ENCODE results near the gene KCNJ9.

KCNJ9 gene

GRCh38 chr1:160080381-160081100 lies 797 bp upstream of the KCNJ9 start:
- Histone ChIP-seq H3K36me3 (ENCODE audit: control insufficient read depth in 4 of 4, insufficient read depth in 4 of 4, low read length in 3 of 4) (no peaks in the 10 kb centered on the region), H3K4me1 (ENCODE audit: control extremely low read depth in 1 of 4, control insufficient read depth in 4 of 4, insufficient read depth in 4 of 4, low read length in 3 of 4) (peaks cover 0 to 11% (median 7%) of the 10 kb centered on the region in 4 experiments), H3K4me3 (ENCODE audit: control insufficient read depth in 1 of 7, extremely low read depth in 1 of 7, insufficient read depth in 4 of 7, low read depth in 2 of 7, low read length in 6 of 7) (no peak overlapping the region), H3K27ac (ENCODE audit: insufficient read depth in 1 of 2, low read depth in 1 of 2, low read length in 2 of 2, poor library complexity in 1 of 2, severe bottlenecking in 2 of 2) (no peak overlapping the region), H3K27me3 (replicated peaks in 2 of 5; ENCODE audit: control insufficient read depth in 4 of 5, insufficient read depth in 5 of 5, low read length in 4 of 5) (peaks cover 9 to 58% (median 39%) of the 10 kb centered on the region in 5 experiments), H3K9me3 (ENCODE audit: control extremely low read depth in 1 of 5, control insufficient read depth in 4 of 5, insufficient read depth in 2 of 5, low read depth in 1 of 5, low read length in 4 of 5) (no peaks in the 10 kb centered on the region)
- 67% methylated on average over 2 of the region's 6 CpGs for WGBS (ENCODE audit: insufficient coverage)
- ChIA-PET CTCF (interaction anchor here (0.7 to 9.2 kb wide), 20 partner anchors 10 to 168 kb away, joined by 3 to 100 read pairs (median 4); partner anchors contain the start of genes IGSF9, KCNJ10 and PIGM), POLR2A (no interaction called here)
- DNase-seq, result no peak

GRCh38 chr1:160082487-160082886 lies 1.1 kb downstream of the KCNJ9 start:
- Histone ChIP-seq H3K4me1 (ENCODE audit: control extremely low read depth in 1 of 4, control insufficient read depth in 4 of 4, insufficient read depth in 4 of 4, low read length in 3 of 4) (peaks cover 0 to 11% (median 7%) of the 10 kb centered on the region in 4 experiments), H3K9me3 (ENCODE audit: control extremely low read depth in 1 of 5, control insufficient read depth in 4 of 5, insufficient read depth in 2 of 5, low read depth in 1 of 5, low read length in 4 of 5) (no peaks in the 10 kb centered on the region), H3K27ac (ENCODE audit: insufficient read depth in 1 of 2, low read depth in 1 of 2, low read length in 2 of 2, poor library complexity in 1 of 2, severe bottlenecking in 2 of 2) (no peak overlapping the region), H3K4me3 (ENCODE audit: control insufficient read depth in 1 of 7, extremely low read depth in 1 of 7, insufficient read depth in 4 of 7, low read depth in 2 of 7, low read length in 6 of 7) (no peak overlapping the region), H3K36me3 (ENCODE audit: control insufficient read depth in 4 of 4, insufficient read depth in 4 of 4, low read length in 3 of 4) (peaks cover 0 to 4% (median 0%) of the 10 kb centered on the region in 4 experiments), H3K27me3 (replicated peaks in 2 of 5; ENCODE audit: control insufficient read depth in 4 of 5, insufficient read depth in 5 of 5, low read length in 4 of 5) (peaks cover 9 to 52% (median 37%) of the 10 kb centered on the region in 5 experiments)
- WGBS (ENCODE audit: insufficient coverage), result no CpG with 5 or more reads among the region's 2 CpGs
- ChIA-PET POLR2A (no interaction called here), CTCF (interaction anchor here (1.0 to 9.2 kb wide), 7 partner anchors 10 to 143 kb away, joined by 3 to 100 read pairs (median 5); partner anchors contain the start of gene KCNJ10)
- no peak for DNase-seq

- 100% methylated on average over 2 of the region's 3 CpGs for WGBS (ENCODE audit: insufficient coverage)
- CTCF ChIA-PET, result interaction anchor here (1.0 to 9.2 kb wide), 7 partner anchors 10 to 143 kb away, joined by 3 to 100 read pairs (median 5); partner anchors contain the start of gene KCNJ10
- Histone ChIP-seq H3K36me3 (ENCODE audit: control insufficient read depth in 4 of 4, insufficient read depth in 4 of 4, low read length in 3 of 4) (peaks cover 0 to 4% (median 0%) of the 10 kb centered on the region in 4 experiments), H3K9me3 (ENCODE audit: control extremely low read depth in 1 of 5, control insufficient read depth in 4 of 5, insufficient read depth in 2 of 5, low read depth in 1 of 5, low read length in 4 of 5) (no peaks in the 10 kb centered on the region), H3K4me1 (ENCODE audit: control extremely low read depth in 1 of 4, control insufficient read depth in 4 of 4, insufficient read depth in 4 of 4, low read length in 3 of 4) (peaks cover 0 to 11% (median 7%) of the 10 kb centered on the region in 4 experiments), H3K4me3 (ENCODE audit: control insufficient read depth in 1 of 7, extremely low read depth in 1 of 7, insufficient read depth in 4 of 7, low read depth in 2 of 7, low read length in 6 of 7) (no peak overlapping the region), H3K27ac (ENCODE audit: insufficient read depth in 1 of 2, low read depth in 1 of 2, low read length in 2 of 2, poor library complexity in 1 of 2, severe bottlenecking in 2 of 2) (no peak overlapping the region), H3K27me3 (replicated peaks in 2 of 5; ENCODE audit: control insufficient read depth in 4 of 5, insufficient read depth in 5 of 5, low read length in 4 of 5) (peaks cover 9 to 52% (median 37%) of the 10 kb centered on the region in 5 experiments)
- POLR2A ChIA-PET, result no interaction called here
- DNase-seq, result no peak
These were observed 1.6 kb downstream of the KCNJ9 start for GRCh38 chr1:160082926-160083325.

- ChIA-PET CTCF (interaction anchor here (0.7 to 9.2 kb wide), 13 partner anchors 8 to 207 kb away, joined by 3 to 100 read pairs (median 7); partner anchors contain the start of gene IGSF8), POLR2A (no interaction called here)
- Histone ChIP-seq H3K36me3 (ENCODE audit: control insufficient read depth in 4 of 4, insufficient read depth in 4 of 4, low read length in 3 of 4) (peaks cover 0 to 4% (median 1%) of the 10 kb centered on the region in 4 experiments), H3K27me3 (replicated peaks in 2 of 5; ENCODE audit: control insufficient read depth in 4 of 5, insufficient read depth in 5 of 5, low read length in 4 of 5) (peaks cover 7 to 52% (median 37%) of the 10 kb centered on the region in 5 experiments), H3K9me3 (ENCODE audit: control extremely low read depth in 1 of 5, control insufficient read depth in 4 of 5, insufficient read depth in 2 of 5, low read depth in 1 of 5, low read length in 4 of 5) (no peaks in the 10 kb centered on the region), H3K27ac (ENCODE audit: insufficient read depth in 1 of 2, low read depth in 1 of 2, low read length in 2 of 2, poor library complexity in 1 of 2, severe bottlenecking in 2 of 2) (no peak overlapping the region), H3K4me1 (ENCODE audit: control extremely low read depth in 1 of 4, control insufficient read depth in 4 of 4, insufficient read depth in 4 of 4, low read length in 3 of 4) (peaks cover 0 to 9% (median 7%) of the 10 kb centered on the region in 4 experiments), H3K4me3 (ENCODE audit: control insufficient read depth in 1 of 7, extremely low read depth in 1 of 7, insufficient read depth in 4 of 7, low read depth in 2 of 7, low read length in 6 of 7) (peak overlapping the region in 6 of 7 experiments; percentile 29 to 76 (median 58))
- peak; percentile 59 to 71 (median 60) for DNase-seq
- 28% methylated on average over 94 of the region's 96 CpGs for WGBS (ENCODE audit: insufficient coverage)
These were observed 2.8 kb downstream of the KCNJ9 start for GRCh38 chr1:160083968-160084770.

- DNase-seq, result no peak
- H3K27ac ChIP-seq (ENCODE audit: insufficient read depth in 1 of 2, low read depth in 1 of 2, low read length in 2 of 2, poor library complexity in 1 of 2, severe bottlenecking in 2 of 2), result no peak overlapping the region
- H3K9me3 ChIP-seq (ENCODE audit: control extremely low read depth in 1 of 5, control insufficient read depth in 4 of 5, insufficient read depth in 2 of 5, low read depth in 1 of 5, low read length in 4 of 5), result no peaks in the 10 kb centered on the region
- CTCF ChIA-PET, result interaction anchor here (0.7 to 5.9 kb wide), 21 partner anchors 9 to 292 kb away, joined by 3 to 67 read pairs (median 4); partner anchors contain the start of gene IGSF8
- H3K4me3 ChIP-seq (ENCODE audit: control insufficient read depth in 1 of 7, extremely low read depth in 1 of 7, insufficient read depth in 4 of 7, low read depth in 2 of 7, low read length in 6 of 7), result no peak overlapping the region
- H3K27me3 ChIP-seq (replicated peaks in 2 of 5; ENCODE audit: control insufficient read depth in 4 of 5, insufficient read depth in 5 of 5, low read length in 4 of 5), result peaks cover 4 to 47% (median 33%) of the 10 kb centered on the region in 5 experiments
- WGBS (ENCODE audit: insufficient coverage), result 96% methylated on average over 8 of the region's 30 CpGs
- POLR2A ChIA-PET, result no interaction called here
- peaks cover 0 to 9% (median 2%) of the 10 kb centered on the region in 4 experiments for H3K36me3 ChIP-seq (ENCODE audit: control insufficient read depth in 4 of 4, insufficient read depth in 4 of 4, low read length in 3 of 4)
- H3K4me1 ChIP-seq (ENCODE audit: control extremely low read depth in 1 of 4, control insufficient read depth in 4 of 4, insufficient read depth in 4 of 4, low read length in 3 of 4), result peaks cover 0 to 9% (median 7%) of the 10 kb centered on the region in 4 experiments
These were observed 3.5 kb downstream of the KCNJ9 start for GRCh38 chr1:160084771-160085321.

GRCh38 chr1:160085686-160086455 lies 4.5 kb downstream of the KCNJ9 start:
- DNase-seq, result peak; percentile 81 to 86 (median 81)
- H3K36me3 ChIP-seq (ENCODE audit: control insufficient read depth in 4 of 4, insufficient read depth in 4 of 4, low read length in 3 of 4), result peaks cover 0 to 15% (median 6%) of the 10 kb centered on the region in 4 experiments
- CTCF ChIA-PET, result interaction anchor here (0.6 to 5.9 kb wide), 33 partner anchors 10 to 291 kb away, joined by 3 to 67 read pairs (median 4); partner anchors contain the start of genes CASQ1, IGSF8, KCNJ10 and PEX19

More at GRCh38 chr1:160085686-160086455, 4.5 kb downstream of the KCNJ9 start:
- Histone ChIP-seq H3K27ac (ENCODE audit: insufficient read depth in 1 of 2, low read depth in 1 of 2, low read length in 2 of 2, poor library complexity in 1 of 2, severe bottlenecking in 2 of 2) (no peak overlapping the region), H3K4me1 (ENCODE audit: control extremely low read depth in 1 of 4, control insufficient read depth in 4 of 4, insufficient read depth in 4 of 4, low read length in 3 of 4) (peaks cover 0 to 9% (median 7%) of the 10 kb centered on the region in 4 experiments), H3K9me3 (ENCODE audit: control extremely low read depth in 1 of 5, control insufficient read depth in 4 of 5, insufficient read depth in 2 of 5, low read depth in 1 of 5, low read length in 4 of 5) (no peaks in the 10 kb centered on the region), H3K4me3 (ENCODE audit: control insufficient read depth in 1 of 7, extremely low read depth in 1 of 7, insufficient read depth in 4 of 7, low read depth in 2 of 7, low read length in 6 of 7) (no peak overlapping the region), H3K27me3 (replicated peaks in 2 of 5; ENCODE audit: control insufficient read depth in 4 of 5, insufficient read depth in 5 of 5, low read length in 4 of 5) (peaks cover 1 to 36% (median 23%) of the 10 kb centered on the region in 5 experiments)
- POLR2A ChIA-PET, result interaction anchor here (0.7 kb wide), 1 partner anchor 12 kb away, joined by 3 read pairs; the partner anchor contains the start of gene IGSF8
- WGBS (ENCODE audit: insufficient coverage), result 55% methylated on average over 18 of the region's 19 CpGs
